Measurements from ENCODE around the gene E2F6. TPM values are rescaled to one million over a fixed set of nuclear protein-coding genes. Genes with fewer than 3 reads are reported as not detected.

E2F6 gene
- total and polyA plus RNA-seq, 2 of the 13 experiments (the other 11 are each of a cell fraction or from before 2014, with no cell fraction given) = 27.3 to 36.0 TPM

GRCh38 chr2:11422901-11423435 lies 43.0 kb downstream of the E2F6 start (continued):
- TF ChIP-seq IKZF5 (CRISPR knock-in tag; IDR thresholded peaks at IDR 0.05) = peak; percentile 77; the same call in 1 of the 2 replicates
- 0 out of 2 replicates have a peak, but pooled peaks have one; percentile 47 for TF ChIP-seq UBTF (CRISPR knock-in tag; IDR thresholded peaks at IDR 0.05)
- 0 out of 2 replicates have a peak, but pooled peaks have one; percentile 51 for TF ChIP-seq ERF (CRISPR knock-in tag; IDR thresholded peaks at IDR 0.05)
- TF ChIP-seq ZBTB46 (CRISPR knock-in tag; IDR thresholded peaks at IDR 0.05; ENCODE audit: borderline replicate concordance) = no peak
- no peak for TF ChIP-seq ZNF761 (CRISPR knock-in tag; conservative IDR thresholded peaks at IDR 0.05)
- no peak for TF ChIP-seq THYN1 (CRISPR knock-in tag; IDR thresholded peaks at IDR 0.05; ENCODE audit: borderline replicate concordance, low read depth)
- TF ChIP-seq ZC3H4 (CRISPR knock-in tag; IDR thresholded peaks at IDR 0.05; ENCODE audit: borderline replicate concordance) = no peak
- TF ChIP-seq GFI1 (CRISPR knock-in tag; IDR thresholded peaks at IDR 0.05; ENCODE audit: borderline replicate concordance) = peak; percentile 66; the same call in 1 of the 2 replicates
- TF ChIP-seq ZFP36L1 (CRISPR knock-in tag; IDR thresholded peaks at IDR 0.05) = no peak
- TF ChIP-seq HOXA9 (CRISPR knock-in tag; IDR thresholded peaks at IDR 0.05; ENCODE audit: borderline replicate concordance) = no peak
- 0 out of 2 replicates have a peak, but pooled peaks have one; percentile 38 for TF ChIP-seq ZSCAN5A (CRISPR knock-in tag; IDR thresholded peaks at IDR 0.05; ENCODE audit: borderline replicate concordance)
- TF ChIP-seq ATF5 (CRISPR knock-in tag; IDR thresholded peaks at IDR 0.05; ENCODE audit: low read depth) = no peak
- TF ChIP-seq SRSF9 (IDR thresholded peaks at IDR 0.05; ENCODE audit: borderline replicate concordance, insufficient read depth, low read depth, low read length, poor library complexity, severe bottlenecking) = no peak
- no peak; the same call in 1 of the 2 replicates for TF ChIP-seq KDM2A (CRISPR knock-in tag; IDR thresholded peaks at IDR 0.05; ENCODE audit: borderline replicate concordance, low read depth)
- peak; percentile 79 for TF ChIP-seq HOXA3 (CRISPR knock-in tag; IDR thresholded peaks at IDR 0.05)
- TF ChIP-seq ZNF30 (CRISPR knock-in tag; IDR thresholded peaks at IDR 0.05) = no peak
- no peak for TF ChIP-seq RBM22 (optimal IDR thresholded peaks at IDR 0.05; ENCODE audit: low read length)
- TF ChIP-seq PREB (CRISPR knock-in tag; IDR thresholded peaks at IDR 0.05) = no peak
- TF ChIP-seq SIX1 (CRISPR knock-in tag; IDR thresholded peaks at IDR 0.05; ENCODE audit: borderline replicate concordance) = no peak; the same call in 1 of the 2 replicates
- 0 out of 2 replicates have a peak, but pooled peaks have one; percentile 28 for TF ChIP-seq SP5 (CRISPR knock-in tag; IDR thresholded peaks at IDR 0.05; ENCODE audit: borderline replicate concordance, low read depth)

Data from HepG2 (cell line).